ENCODE data around the gene ADCY2.

The ADCY2 gene

DNA sequence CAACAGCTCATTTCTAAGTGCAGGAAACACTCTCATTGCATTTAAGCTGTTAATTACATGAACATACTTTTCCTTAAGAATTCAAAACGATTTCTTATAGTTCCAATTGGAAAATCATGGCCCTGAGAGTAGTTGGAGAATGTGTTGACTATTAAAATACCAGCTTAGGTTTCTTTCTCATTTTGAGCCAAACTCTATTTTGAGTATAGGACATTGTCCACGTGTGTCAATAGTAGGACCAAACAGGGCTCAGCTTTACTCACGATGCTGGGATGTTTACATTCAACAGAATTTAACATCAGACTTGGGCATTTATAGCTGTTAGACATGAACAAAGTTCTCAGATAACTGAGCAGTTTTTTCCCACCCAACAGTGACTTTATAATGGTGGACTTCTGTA lies 39.6 kb downstream of the ADCY2 start:
- FAIRE-seq = no peak

DNA sequence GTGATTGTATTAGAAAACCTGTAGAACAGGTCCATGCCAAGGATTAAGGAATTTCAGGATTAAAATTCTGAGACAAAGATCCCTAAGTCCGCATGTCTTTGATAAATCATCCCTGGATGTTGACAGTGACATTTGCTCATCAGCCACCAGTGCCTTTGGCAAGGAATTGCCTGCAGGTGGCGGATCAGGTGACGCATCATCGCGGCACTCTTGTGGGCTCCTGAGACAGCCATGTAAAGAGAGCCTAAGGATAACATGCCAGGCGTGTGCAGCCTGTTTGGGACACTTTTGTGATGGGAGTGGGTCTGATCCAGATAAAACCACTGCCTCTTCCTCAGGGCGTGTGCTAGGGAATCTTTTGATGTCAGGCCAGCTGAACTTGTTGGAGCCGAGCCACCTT lies 40.6 kb downstream of the ADCY2 start:
- FAIRE-seq (no peak), DNase-seq (ENCODE audit: insufficient read length, low spot score) (no peak)

More for the DNA sequence above, 39.6 kb downstream of the ADCY2 start:
- no peak for DNase-seq (ENCODE audit: insufficient read length, low spot score)

DNA sequence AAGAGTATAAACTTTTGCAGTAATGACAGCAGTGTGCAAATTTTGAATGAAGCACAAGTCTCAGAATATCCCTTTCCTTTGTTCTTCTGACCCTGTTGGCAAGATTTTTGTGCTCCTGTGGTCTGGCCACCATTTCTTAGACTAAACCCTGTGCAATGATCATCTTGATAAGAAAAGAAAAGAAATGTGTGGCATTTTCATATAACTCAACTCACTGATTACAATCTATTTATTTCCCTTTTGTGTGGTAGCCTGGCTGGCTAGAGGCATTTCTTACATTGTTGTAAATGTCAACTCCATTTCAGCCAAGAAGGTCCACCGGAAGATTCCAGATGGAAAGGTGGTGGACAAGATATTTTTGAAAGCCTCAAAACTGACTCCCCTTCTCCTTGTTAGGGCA lies 41.9 kb downstream of the ADCY2 start:
- FAIRE-seq (no peak), DNase-seq (ENCODE audit: insufficient read length, low spot score) (no peak)

DNA sequence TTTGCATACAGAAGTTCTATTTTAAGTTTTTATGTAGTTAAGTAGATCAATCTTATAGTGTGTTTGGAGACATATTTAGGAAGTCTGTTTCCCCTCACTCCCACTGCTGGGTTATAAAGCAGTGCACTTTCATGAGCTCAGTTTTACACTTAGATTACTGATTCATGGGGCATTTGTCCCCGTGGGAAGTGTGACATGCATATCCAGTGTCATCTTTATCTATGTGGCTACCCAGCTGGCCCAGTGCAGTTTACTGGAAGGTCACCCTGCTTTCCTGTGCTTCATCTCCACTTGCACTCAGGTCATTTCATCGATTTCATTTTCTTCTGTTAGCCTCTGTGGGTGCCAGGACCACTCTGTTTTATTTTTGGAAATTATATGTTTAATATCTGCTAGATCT lies 49.1 kb downstream of the ADCY2 start:
- no peak for DNase-seq (ENCODE audit: insufficient read length, low spot score)
- no peak for FAIRE-seq

DNA sequence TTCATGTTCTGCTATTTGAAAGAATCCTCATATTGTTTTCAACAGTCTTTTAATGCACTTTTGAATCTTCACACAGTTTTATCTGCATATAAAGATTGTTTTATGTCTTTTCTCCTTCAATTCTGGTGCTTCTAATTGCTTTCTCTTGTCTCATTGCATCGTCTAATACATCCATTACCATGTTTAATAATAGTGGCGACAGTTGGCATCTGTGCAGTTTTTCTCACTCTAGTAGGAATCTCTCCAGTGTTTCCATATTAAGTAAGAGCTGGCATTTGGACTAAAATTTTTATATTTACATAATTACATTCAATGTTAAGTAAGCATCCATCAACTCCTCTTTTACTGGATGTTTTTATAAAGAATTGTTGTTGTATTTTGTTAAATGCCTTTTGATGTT lies 49.9 kb downstream of the ADCY2 start:
- DNase-seq (ENCODE audit: insufficient read length, low spot score) (no peak), FAIRE-seq (no peak)

DNA sequence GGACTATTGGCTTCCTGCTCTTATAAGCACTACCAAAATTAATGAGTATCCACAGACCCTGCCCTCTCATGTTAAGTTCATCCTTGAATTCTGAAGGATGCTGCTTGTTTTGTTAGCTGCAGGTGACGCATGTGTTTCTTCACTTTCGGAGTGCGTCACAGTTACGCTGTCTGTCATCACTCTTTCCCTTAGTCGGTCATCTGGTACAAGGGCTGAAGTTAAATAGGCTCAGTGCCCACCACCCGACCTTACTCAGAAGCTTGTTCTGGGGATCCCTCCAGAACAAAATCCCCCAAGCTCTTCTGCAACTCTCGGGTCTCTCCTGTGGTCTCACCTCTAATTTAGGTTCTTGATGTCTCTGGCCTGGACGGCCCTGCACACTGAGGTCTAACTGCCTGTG lies 51.0 kb downstream of the ADCY2 start:
- DNase-seq (ENCODE audit: insufficient read length, low spot score) (no peak), FAIRE-seq (no peak)

DNA sequence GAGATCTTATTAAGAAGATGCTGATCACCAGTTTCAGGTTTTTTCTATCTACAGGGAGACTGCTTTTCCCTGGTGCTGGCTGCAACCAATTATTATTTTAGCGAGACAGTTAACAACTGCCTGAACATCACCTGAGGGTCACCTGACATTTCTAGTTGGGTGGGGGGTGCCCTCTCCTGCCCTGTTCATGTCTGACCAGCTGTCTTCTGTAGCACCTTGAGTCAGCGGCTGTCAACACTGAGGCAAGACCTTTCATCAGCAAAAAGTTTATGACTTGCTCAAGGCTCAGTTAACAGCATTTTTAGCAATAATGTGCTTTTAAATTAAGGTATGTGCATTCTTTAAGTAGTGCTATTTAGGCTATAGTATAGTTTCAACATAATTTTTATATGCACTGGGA lies 58.0 kb downstream of the ADCY2 start:
- no peak for DNase-seq (ENCODE audit: insufficient read length, low spot score)

DNA sequence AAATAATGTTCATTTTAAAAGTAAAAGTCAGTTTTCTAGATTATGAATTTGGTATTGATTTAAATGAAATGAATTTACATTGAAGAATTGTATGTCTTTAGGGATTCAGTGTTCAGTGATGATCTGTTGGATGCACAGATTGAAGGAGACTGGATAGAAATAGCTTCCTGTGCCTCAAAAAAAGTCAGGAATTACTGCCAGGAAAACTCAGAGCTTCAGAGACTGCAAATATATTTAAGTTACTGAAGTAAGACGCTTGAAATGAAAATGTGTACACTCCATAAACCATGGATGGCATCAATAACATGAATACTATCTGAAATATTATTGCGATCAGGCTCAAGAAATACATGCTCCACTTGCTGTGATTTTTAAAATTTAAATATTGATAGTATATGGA lies 60.3 kb downstream of the ADCY2 start:
- no peak for DNase-seq (ENCODE audit: insufficient read length, low spot score)
- FAIRE-seq = no peak

More for the DNA sequence above, 58.0 kb downstream of the ADCY2 start:
- FAIRE-seq = no peak

DNA sequence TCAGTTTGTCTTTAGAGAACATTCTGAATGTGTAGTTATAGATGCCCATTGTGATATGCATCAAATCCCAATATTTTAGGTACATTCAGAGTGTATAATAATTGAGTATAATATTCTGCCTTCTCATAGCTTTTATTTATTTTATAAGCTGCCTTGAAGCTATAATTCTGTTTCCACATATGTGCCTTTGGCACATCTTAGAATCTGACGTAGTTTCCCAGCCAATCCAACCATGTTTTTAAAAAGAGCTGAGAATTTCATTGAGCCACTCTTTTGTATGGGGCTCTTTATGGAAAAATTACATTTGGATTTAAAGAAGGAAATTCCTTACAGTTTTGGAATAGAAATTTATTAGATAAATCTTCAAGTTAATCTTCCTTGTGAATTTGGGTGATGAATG lies 65.4 kb downstream of the ADCY2 start:
- FAIRE-seq (no peak), DNase-seq (ENCODE audit: insufficient read length, low spot score) (no peak)

DNA sequence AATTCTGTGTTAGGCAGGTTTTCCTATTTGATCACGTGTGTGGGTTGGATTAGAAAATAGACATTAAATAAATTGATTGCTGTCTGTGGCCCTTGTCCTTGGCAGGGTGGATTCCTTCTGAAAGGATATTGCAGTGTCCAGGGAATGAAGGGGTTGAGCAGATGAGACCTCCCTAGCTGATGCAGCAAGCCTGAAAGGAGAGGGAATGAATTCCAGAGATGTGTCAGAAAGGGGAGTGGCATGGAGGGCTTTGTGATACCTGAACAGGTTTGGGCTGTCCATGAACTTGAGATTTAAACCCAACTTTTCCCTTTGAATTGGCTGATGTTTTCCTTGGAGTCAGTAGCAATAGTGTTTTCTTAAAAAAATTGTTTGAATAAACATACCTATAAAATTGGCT lies 66.8 kb downstream of the ADCY2 start:
- DNase-seq (ENCODE audit: insufficient read length, low spot score) (no peak), FAIRE-seq (no peak)

DNA sequence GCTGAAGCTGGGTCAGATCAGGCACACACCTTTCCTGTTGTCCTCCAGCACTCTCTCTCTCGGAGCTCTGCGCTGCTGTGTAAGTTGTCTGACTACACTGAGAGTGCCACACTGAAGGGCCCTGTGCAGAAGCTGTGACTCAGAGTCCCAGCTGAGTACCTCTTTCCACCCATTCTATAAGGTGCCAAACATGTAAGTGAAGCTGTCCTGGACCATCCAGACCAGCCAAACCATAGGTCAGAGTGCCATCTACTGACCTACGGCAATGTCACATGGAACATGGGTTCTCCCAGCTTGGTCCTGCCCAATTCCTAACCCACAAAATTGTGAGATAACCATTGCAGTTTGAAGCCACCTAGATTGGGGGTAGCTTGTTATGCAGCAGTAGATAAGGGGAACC lies 68.2 kb downstream of the ADCY2 start:
- FAIRE-seq = no peak
- no peak for DNase-seq (ENCODE audit: insufficient read length, low spot score)

DNA sequence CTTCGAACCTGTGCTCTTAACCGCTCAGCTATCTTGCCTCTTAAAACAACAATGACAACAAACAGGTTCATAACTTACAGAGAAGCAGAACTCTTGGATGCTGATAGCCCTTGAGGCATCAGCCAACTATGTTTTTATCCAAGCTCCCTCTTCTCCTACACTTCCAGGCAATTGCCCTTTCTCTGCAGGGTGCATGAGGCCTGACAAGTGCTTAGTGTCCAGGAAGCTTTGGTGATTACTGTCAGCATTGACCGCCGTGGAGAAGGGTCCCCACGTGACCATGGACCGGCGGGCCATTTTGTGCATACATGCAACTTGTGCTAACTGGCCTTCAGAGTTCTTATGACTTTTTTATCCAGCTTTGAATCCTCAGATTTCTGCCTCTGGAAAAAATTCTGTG lies 71.2 kb downstream of the ADCY2 start:
- FAIRE-seq = no peak
- no peak for DNase-seq (ENCODE audit: insufficient read length, low spot score)

DNA sequence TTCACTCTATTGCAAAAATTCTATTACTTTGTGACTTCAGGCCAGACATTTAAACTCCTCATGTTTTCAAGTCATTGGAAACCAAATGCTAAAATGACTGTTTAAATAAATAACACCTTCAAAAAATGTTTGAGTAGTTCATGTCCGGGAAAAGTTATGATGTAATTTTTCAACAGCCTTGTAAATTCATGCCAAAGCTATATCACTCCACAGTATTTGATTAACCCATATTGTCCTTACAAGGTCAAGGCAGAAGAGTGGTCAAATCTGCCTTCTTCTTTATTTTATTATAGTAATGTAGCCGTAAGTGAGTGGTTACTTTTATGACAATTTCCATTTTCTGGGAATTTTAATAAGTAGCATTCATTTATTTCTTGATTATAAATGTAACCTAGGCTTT lies 72.8 kb downstream of the ADCY2 start:
- FAIRE-seq (no peak), DNase-seq (ENCODE audit: insufficient read length, low spot score) (no peak)

DNA sequence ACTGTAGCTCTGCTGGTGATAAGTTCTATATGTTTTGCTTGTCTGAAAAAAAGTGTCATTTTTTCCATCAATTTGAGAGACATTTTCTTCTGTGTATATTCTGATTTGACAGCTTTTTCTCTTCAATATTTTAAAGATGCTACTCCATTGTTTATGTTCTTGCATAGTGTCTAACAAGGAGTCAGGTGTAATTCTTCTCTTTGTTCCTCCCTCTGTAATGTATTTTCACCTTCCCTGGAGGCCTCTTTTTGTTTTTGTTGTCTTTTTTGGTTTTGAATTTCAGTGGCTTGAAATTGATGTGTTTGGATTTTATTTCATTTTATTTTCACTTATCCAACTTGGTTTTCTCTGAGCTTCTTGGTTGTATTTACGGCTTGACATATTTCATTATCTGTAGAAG lies 75.8 kb downstream of the ADCY2 start:
- FAIRE-seq (no peak), DNase-seq (ENCODE audit: insufficient read length, low spot score) (no peak)

DNA sequence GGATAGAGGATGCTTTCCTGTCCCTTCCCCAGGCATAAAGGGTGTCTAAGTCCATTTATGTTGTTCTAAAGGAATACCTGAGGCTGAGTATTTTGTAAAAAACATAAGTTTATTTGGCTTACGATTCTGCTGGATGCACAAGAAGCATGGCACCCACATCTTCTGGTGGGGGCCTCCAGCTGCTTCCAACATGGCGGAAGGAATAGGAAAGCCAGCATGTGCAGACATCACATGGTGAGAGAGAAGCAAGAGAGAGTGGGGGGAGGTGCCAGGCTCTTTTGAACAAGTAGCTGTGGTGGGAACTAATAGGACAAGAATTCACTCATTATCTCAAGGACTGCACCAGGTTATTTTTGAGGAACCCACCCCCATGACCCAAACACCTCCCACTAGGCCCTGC lies 77.2 kb downstream of the ADCY2 start:
- FAIRE-seq (no peak), DNase-seq (ENCODE audit: insufficient read length, low spot score) (no peak)

DNA sequence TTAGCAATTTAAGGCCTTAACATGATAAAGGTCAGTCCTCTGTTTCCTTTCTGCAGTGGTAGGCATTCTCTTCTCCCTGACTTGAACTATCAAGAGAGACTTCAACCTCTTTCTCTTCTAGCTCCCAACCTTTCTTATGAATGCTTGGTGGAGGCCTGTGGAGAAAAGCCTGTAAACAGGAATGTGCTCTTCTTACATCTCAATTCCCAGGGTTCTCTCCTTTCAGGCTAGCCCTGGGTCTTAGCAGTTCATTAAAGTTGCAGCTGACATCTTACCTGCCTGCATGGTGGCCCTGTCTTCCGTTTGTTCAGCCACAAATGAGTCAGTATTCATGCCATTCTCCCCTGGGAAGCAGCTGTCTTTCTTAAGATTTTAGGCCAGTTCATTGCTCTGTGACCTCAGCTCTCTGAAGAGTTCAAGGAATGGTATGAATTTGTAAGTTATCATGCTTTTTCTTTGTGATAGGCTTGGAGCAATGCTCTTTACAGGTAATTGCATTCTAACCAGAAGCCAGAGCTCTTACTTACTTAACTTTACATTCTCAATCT lies 77.8 kb downstream of the ADCY2 start:
- DNase-seq (ENCODE audit: insufficient read length, low spot score) (no peak), FAIRE-seq (no peak)

DNA sequence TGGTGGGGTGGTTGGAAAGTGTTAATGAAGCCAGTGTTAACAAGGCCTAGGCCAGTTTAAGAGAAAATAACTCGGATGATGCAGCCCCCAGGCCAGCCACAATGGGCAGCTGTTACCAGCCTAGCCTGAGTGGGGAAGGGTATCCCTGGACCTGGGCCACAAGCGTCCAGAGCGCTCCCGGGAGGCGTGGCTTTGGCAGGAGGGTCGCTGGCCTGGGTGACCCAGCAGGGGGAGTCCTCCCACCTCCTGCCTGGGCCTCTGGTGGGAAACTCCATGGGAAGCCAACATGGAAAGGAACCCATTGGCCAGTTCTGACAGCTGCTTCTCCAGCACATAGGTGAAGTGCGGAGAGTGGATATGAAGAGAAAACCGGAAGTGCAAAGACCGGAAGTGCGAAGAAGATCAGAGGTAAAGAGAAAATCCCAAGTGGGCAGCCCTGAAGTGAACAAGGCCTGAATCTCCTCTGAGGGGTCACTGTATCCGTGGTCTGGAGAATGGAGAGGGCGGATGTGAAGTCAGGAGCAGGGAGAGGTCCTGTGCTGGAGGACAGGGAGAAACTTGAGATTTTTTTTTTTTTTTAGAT lies 79.0 kb downstream of the ADCY2 start:
- DNase-seq (ENCODE audit: insufficient read length, low spot score) (no peak), FAIRE-seq (no peak)

DNA sequence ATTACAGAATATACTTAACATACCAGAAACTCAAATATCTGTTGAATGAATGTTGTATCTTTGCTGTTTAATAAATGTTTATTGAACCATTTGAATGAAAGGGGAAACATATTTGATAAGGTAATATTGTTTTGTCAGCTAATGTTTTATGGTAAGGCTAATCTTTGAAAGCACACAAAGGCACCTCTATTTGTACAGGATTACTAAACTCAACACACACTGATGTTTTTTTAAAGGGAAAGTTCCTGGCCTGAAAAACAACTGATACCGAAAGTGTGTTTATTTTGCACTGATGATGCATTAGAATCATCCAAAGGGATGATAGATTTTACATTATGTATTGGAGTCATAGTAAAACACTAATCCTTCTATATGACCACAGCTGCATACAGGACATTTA lies 82.5 kb downstream of the ADCY2 start:
- DNase-seq (ENCODE audit: insufficient read length, low spot score) (no peak), FAIRE-seq (no peak)

DNA sequence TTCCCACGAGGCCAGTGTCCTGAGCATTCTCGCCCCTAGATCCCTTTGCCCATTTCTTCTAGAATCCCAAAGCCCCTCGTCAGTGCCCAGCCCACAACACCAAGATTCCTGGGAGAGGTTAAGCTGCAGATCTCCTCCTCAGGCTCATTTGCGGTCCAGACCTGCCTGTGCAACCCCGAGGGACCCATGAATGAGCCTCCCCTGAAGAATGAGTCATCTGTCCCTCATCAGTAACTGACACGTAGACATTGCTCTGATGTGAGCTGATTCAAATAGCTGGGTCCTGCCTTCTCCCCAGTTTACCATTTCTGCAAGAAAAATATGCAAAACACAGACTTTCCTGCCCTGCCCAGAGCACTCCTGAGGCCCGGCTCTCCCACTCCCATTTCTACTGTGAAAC lies 92.8 kb downstream of the ADCY2 start:
- no peak for FAIRE-seq
- DNase-seq (ENCODE audit: insufficient read length, low spot score) = no peak

DNA sequence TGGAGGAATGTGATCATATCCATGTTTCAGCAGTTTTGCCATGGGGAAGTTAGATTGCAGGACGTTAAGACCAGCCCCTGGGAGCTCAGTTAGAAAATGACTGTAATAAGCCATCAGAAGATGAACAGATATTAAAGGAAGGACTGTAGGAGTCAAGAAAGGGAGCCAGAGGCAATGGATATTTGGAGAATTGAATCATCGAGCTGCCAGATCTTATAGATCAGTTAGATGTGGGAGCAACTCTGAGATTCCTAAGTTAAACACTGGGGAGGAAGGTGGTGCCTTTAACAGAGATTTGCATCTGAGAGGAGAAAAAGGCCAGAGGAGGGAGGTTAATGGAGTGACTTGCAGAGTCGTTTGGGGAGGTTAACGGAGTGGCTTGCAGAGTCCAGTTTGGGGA lies 96.4 kb downstream of the ADCY2 start:
- FAIRE-seq (no peak), DNase-seq (ENCODE audit: insufficient read length, low spot score) (no peak)

DNA sequence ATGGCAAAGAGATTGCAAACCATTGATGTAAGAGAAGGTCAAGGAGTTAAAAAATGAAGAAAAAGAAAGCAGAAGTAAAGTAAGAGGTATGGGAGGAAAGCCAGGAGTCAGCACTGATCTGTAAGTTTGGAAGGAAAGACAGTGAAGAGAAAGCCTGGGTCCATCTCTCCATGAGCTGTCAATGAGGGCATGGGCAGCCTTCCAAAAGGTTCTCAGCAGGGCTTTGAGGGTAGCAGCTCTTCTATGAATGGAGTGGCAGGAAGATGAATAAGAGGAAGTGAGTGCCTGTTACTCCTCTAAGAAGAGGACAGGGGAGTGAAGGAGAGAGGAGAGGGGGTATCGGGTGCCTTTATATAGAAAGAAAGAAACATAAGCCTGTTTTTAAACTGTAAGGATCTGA lies 97.1 kb downstream of the ADCY2 start:
- DNase-seq (ENCODE audit: insufficient read length, low spot score) = no peak
- FAIRE-seq = no peak

DNA sequence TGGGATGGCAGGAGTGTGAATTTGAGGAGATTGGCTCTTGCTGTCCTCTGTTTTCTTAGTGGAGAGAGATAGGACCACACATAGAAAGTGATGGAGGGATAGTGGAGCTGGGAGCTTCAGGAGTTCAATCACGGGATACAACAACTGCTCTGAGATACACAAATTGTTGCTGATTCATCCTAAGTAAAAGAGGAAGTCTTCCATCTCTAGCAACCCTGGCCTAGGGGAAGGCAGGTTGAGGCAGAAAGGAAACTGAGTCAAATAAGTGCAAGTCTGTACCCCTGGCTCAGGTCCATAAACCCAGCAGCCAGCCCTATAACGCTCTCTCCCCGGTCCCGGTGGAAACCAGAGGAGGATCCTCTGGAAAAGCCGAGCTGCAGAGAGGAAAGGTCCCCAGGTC lies 97.7 kb downstream of the ADCY2 start:
- no peak for FAIRE-seq
- DNase-seq (ENCODE audit: insufficient read length, low spot score) = no peak

DNA sequence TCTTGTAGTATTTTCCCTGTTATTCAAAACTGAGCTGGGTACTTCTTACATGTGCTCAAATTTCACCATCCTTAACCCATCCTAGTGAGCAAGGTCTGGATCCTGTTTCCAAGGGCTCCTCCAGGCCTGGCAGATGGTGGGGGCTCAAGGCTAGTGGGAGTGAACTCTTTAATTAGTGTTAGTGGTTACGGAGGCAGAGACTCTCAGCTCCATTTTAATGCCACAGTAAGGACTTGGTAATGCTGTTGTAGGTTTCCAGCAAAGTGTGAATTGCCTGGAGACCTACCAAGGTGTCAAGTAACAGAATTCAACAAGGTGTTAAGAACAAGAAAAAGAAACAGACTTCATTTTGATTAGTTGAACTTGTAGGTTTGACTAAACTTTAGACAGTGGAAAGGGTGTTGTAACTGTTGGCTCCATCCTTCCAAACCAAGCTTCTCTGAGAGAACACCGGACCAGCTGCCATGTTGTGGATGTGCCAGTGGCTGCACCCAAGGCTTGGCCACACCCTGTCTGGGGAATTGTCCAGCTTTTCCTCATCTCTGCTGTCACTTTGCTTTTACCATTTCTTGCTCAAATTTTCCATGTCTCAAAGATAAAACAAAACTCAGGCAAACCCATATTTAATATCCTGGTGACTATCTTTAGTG lies 98.7 kb downstream of the ADCY2 start:
- FAIRE-seq = no peak

More for the DNA sequence above, 98.7 kb downstream of the ADCY2 start:
- DNase-seq (ENCODE audit: insufficient read length, low spot score) = no peak

All from GM19239 (cell line).